Memory B cell (primary cell): ENCODE measurements around the gene FAF1.

Experiments used
- ATAC-seq: fragments of 150-1000 bp; cut with Tn5 transposase; 2 replicates; pipeline ENCODE4 v1.10.0; 2021; ENCODE audit warnings: low read depth, mild to moderate bottlenecking, moderate library complexity
- DNase-seq, 2 donors: peaks; one replicate each; pipeline ENCODE4 v3.0.0; 2022; ENCODE audit warnings: low spot score in 2 of 2
- H3K27ac Mint-ChIP-seq: one replicate; pipeline ENCODE4 v1.8.0; 2022; ENCODE audit warnings: mild to moderate bottlenecking, moderate library complexity, mixed read lengths
- H3K27me3 Mint-ChIP-seq: one replicate; pipeline ENCODE4 v1.8.0; 2022; ENCODE audit warnings: mixed read lengths
- H3K36me3 Mint-ChIP-seq: one replicate; pipeline ENCODE4 v1.8.0; 2022; ENCODE audit warnings: mild to moderate bottlenecking, mixed read lengths
- H3K4me1 Mint-ChIP-seq: one replicate; pipeline ENCODE4 v1.8.0; 2022; ENCODE audit warnings: mixed read lengths
- H3K4me3 Mint-ChIP-seq: one replicate; pipeline ENCODE4 v1.8.0; 2022; ENCODE audit warnings: mild to moderate bottlenecking, moderate library complexity, mixed read lengths
- H3K9me3 Mint-ChIP-seq: one replicate; pipeline ENCODE4 v1.8.0; 2022; ENCODE audit warnings: mixed read lengths

The FAF1 gene

GRCh38 chr1:50666849-50667248 is 293.2 kb downstream of the FAF1 start:
- no peaks in the 10 kb centered on the region for H3K27me3 Mint-ChIP-seq
- DNase-seq: no peak
- H3K4me3 Mint-ChIP-seq: no peak overlapping the region

DNA sequence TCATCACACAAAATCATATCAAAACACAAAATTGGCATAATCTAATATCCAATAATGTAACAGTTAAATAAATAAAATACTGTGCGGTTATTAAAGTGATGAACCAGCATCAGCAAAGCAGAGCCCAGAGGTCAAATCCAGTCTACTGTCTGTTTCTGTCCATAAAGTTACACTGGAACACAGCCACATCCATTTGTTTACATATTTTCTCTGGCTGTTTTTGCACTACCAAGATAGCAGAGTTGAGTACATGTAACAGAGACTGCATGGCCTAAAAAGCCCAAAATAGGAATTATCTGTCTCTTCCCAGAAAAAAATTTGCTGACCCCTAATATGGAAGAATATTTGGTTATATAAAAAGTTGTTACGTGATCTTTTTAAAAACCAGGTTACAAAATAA is 294.7 kb downstream of the FAF1 start:
- Mint-ChIP-seq H3K36me3 (peaks cover 4% of the 10 kb centered on the region), H3K9me3 (no peaks in the 10 kb centered on the region), H3K4me1 (no peaks in the 10 kb centered on the region), H3K27ac (no peak overlapping the region), H3K4me3 (no peak overlapping the region), H3K27me3 (no peaks in the 10 kb centered on the region)
- ATAC-seq: no peak
- no peak for DNase-seq

More at GRCh38 chr1:50666849-50667248, 293.2 kb downstream of the FAF1 start:
- ATAC-seq: no peak
- Mint-ChIP-seq H3K4me1 (no peaks in the 10 kb centered on the region), H3K27ac (no peak overlapping the region), H3K9me3 (no peaks in the 10 kb centered on the region), H3K36me3 (peaks cover 4% of the 10 kb centered on the region)

DNA sequence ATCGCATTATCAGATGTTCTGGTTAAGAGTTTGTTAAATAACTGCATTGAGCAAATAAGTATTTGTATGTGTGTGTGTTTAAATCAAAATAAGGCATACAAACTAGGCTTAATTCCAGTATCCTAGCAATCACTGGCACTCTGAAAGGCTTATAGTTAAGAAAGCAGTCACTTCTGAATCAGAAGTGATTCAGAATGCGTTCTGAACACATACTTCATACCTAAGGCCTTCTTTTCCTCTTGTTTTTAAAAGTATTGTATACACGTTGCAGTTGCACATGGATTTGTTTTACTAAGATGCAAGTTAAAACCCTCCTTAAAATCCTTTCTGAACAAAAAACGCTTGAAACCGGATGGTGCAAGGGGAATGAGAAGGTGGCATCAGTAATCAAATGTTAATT is 298.4 kb downstream of the FAF1 start:
- Mint-ChIP-seq H3K36me3 (peaks cover 2% of the 10 kb centered on the region), H3K4me1 (peaks cover 3% of the 10 kb centered on the region), H3K9me3 (no peaks in the 10 kb centered on the region), H3K27ac (no peak overlapping the region), H3K4me3 (no peak overlapping the region), H3K27me3 (no peaks in the 10 kb centered on the region)
- no peak for ATAC-seq
- no peak for DNase-seq

GRCh38 chr1:50659107-50659662 is 300.9 kb downstream of the FAF1 start:
- Mint-ChIP-seq H3K27ac (no peak overlapping the region), H3K27me3 (no peaks in the 10 kb centered on the region), H3K36me3 (peaks cover 4% of the 10 kb centered on the region), H3K4me1 (peaks cover 3% of the 10 kb centered on the region), H3K4me3 (no peak overlapping the region), H3K9me3 (no peaks in the 10 kb centered on the region)
- ATAC-seq: no peak
- DNase-seq: no peak

DNA sequence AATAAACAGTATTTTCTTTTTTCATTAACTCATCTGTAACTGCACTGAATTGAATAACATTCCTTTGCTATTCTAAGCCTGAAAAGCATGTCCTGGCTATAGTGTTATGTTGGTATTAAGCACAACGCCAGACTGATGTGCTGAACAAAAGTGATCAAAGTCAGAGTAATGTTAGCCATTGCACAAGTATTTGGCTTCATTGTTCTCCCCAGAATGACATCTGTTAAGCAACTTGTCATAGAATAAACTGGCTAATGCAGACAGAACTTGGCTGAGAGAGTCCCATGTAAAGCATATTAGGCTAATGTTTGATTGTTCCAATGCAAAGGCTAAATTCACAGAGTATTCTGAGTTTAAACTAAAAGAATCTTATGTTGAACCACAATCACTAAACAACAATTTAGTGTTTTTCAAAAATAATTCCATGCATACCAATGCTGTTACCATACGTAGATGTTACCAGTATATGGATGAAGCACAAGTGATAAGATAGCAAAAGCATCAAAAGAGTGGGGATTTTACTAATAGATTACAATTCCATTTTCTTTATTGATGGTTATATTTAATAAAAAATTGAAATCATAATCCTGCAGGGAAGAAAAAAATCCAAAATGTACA is 301.5 kb downstream of the FAF1 start:
- DNase-seq (no peak), ATAC-seq (no peak)
- H3K4me3 Mint-ChIP-seq: no peak overlapping the region
- H3K9me3 Mint-ChIP-seq: no peaks in the 10 kb centered on the region
- peaks cover 3% of the 10 kb centered on the region for H3K4me1 Mint-ChIP-seq
- H3K36me3 Mint-ChIP-seq: peaks cover 4% of the 10 kb centered on the region
- H3K27me3 Mint-ChIP-seq: no peaks in the 10 kb centered on the region
- no peak overlapping the region for H3K27ac Mint-ChIP-seq

- Mint-ChIP-seq H3K9me3 (no peaks in the 10 kb centered on the region), H3K4me1 (peaks cover 3% of the 10 kb centered on the region)
These were observed 303.1 kb downstream of the FAF1 start for GRCh38 chr1:50656931-50657330.

GRCh38 chr1:50651476-50652263 is 308.4 kb downstream of the FAF1 start:
- H3K4me3 Mint-ChIP-seq: no peak overlapping the region
- peaks cover 8% of the 10 kb centered on the region for H3K36me3 Mint-ChIP-seq
- no peak for ATAC-seq
- H3K4me1 Mint-ChIP-seq: no peaks in the 10 kb centered on the region
- no peaks in the 10 kb centered on the region for H3K27me3 Mint-ChIP-seq
- no peaks in the 10 kb centered on the region for H3K9me3 Mint-ChIP-seq
- no peak for DNase-seq
- no peak overlapping the region for H3K27ac Mint-ChIP-seq

More at GRCh38 chr1:50656931-50657330, 303.1 kb downstream of the FAF1 start:
- Mint-ChIP-seq H3K27me3 (no peaks in the 10 kb centered on the region), H3K4me3 (no peak overlapping the region), H3K27ac (no peak overlapping the region), H3K36me3 (peaks cover 4% of the 10 kb centered on the region)
- DNase-seq (no peak), ATAC-seq (no peak)

DNA sequence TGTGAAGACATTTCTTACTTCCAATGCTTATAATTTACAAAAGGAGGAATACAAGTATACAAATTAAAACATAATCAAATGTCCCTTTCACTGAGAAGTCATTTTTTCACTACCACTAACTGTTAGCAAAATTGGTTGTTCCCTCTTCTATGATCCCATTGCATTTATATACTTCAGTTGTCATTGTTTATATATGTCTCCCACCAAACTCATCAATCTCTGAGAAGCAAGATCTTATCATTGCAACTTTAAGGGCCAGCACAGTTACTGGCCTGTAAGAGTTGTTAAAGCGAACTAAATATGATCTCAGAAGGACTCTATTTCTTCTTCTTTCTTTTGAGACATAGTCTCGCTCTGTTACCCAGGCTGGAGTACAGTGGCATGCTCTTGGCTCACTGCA is 313.5 kb downstream of the FAF1 start:
- ATAC-seq (no peak), DNase-seq (no peak)
- Mint-ChIP-seq H3K4me3 (no peak overlapping the region), H3K9me3 (no peaks in the 10 kb centered on the region), H3K27ac (no peak overlapping the region), H3K36me3 (peaks cover 21% of the 10 kb centered on the region), H3K27me3 (no peaks in the 10 kb centered on the region), H3K4me1 (no peaks in the 10 kb centered on the region)

DNA sequence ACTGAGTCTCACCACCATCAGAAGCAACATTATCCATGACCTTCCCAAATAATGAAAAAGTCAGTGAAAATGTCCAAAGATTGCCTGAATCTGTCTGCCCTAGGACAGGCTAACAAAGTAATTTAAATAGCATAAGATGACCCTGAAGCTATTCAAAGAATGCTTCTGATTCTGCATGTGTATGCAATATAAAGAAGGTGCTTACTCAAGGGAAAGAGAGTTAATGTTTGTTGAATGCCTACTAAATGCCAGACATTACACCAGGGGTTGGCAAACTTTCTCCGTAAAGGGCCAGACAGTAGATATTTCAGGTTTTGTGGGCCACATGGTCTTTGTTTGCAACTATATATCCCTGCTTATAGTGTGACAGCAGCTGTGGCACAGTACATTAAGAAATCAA is 314.9 kb downstream of the FAF1 start:
- H3K27ac Mint-ChIP-seq: no peak overlapping the region
- no peaks in the 10 kb centered on the region for H3K9me3 Mint-ChIP-seq
- H3K27me3 Mint-ChIP-seq: no peaks in the 10 kb centered on the region
- DNase-seq: no peak
- H3K36me3 Mint-ChIP-seq: peaks cover 21% of the 10 kb centered on the region
- no peaks in the 10 kb centered on the region for H3K4me1 Mint-ChIP-seq
- ATAC-seq: no peak
- H3K4me3 Mint-ChIP-seq: no peak overlapping the region

- H3K4me1 Mint-ChIP-seq: no peaks in the 10 kb centered on the region
- no peak overlapping the region for H3K27ac Mint-ChIP-seq
- H3K4me3 Mint-ChIP-seq: no peak overlapping the region
- no peak for ATAC-seq
- H3K36me3 Mint-ChIP-seq: peaks cover 21% of the 10 kb centered on the region
- no peak for DNase-seq
- no peaks in the 10 kb centered on the region for H3K9me3 Mint-ChIP-seq
- H3K27me3 Mint-ChIP-seq: no peaks in the 10 kb centered on the region
These were observed 315.5 kb downstream of the FAF1 start for GRCh38 chr1:50644447-50645105.

GRCh38 chr1:50637460-50637859 is 322.6 kb downstream of the FAF1 start:
- peaks cover 1% of the 10 kb centered on the region for H3K9me3 Mint-ChIP-seq
- no peak overlapping the region for H3K27ac Mint-ChIP-seq
- H3K4me1 Mint-ChIP-seq: no peaks in the 10 kb centered on the region
- no peak overlapping the region for H3K4me3 Mint-ChIP-seq
- no peak for DNase-seq
- H3K27me3 Mint-ChIP-seq: no peaks in the 10 kb centered on the region
- H3K36me3 Mint-ChIP-seq: peaks cover 13% of the 10 kb centered on the region
- ATAC-seq: no peak

GRCh38 chr1:50634251-50634650 is 325.8 kb downstream of the FAF1 start:
- no peak for DNase-seq
- no peaks in the 10 kb centered on the region for H3K4me1 Mint-ChIP-seq
- ATAC-seq: no peak
- H3K36me3 Mint-ChIP-seq: peaks cover 6% of the 10 kb centered on the region
- no peak overlapping the region for H3K27ac Mint-ChIP-seq
- peaks cover 1% of the 10 kb centered on the region for H3K9me3 Mint-ChIP-seq
- H3K4me3 Mint-ChIP-seq: no peak overlapping the region
- no peaks in the 10 kb centered on the region for H3K27me3 Mint-ChIP-seq

- peaks cover 3% of the 10 kb centered on the region for H3K36me3 Mint-ChIP-seq
- H3K27ac Mint-ChIP-seq: no peak overlapping the region
- peaks cover 1% of the 10 kb centered on the region for H3K9me3 Mint-ChIP-seq
- DNase-seq (no peak), ATAC-seq (no peak)
- no peak overlapping the region for H3K4me3 Mint-ChIP-seq
- H3K4me1 Mint-ChIP-seq: no peaks in the 10 kb centered on the region
- no peaks in the 10 kb centered on the region for H3K27me3 Mint-ChIP-seq
These were observed 326.6 kb downstream of the FAF1 start for GRCh38 chr1:50633465-50633864.

DNA sequence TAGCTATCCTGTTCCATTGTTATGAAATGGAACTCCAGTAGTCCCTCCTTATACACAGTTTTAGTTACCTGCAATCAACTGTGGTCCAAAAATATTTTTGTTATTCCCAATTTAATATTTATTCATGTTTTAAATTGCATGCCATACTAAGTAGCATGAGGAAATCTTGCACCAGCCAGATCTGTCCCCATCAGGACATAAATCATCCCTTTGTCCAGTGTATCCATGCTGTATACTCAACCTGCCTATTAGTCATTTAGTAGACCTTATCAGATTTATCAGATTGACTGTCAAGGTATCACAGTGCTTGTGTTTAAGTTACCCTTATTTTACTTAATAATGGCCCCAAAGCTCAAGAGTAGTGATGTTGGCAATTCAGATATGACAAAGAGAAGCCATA is 328.9 kb downstream of the FAF1 start:
- Mint-ChIP-seq H3K4me1 (no peaks in the 10 kb centered on the region), H3K27me3 (no peaks in the 10 kb centered on the region), H3K36me3 (peaks cover 3% of the 10 kb centered on the region), H3K27ac (no peak overlapping the region), H3K4me3 (no peak overlapping the region), H3K9me3 (no peaks in the 10 kb centered on the region)
- DNase-seq: no peak
- no peak for ATAC-seq
